H4 (cell line): ENCODE measurements around the gene PREX1. TPM values are rescaled to one million over a fixed set of nuclear protein-coding genes. Genes with fewer than 3 reads are reported as not detected.

Source experiments
- DNase-seq: peaks from one replicate; pipeline ENCODE4 v3.0.0-alpha.2; 2015; ENCODE audit warnings: low spot score
- total RNA-seq: library from RNA; depleted of rRNA; stranded (reverse); fragments of >200 nt; shearing (Covaris generic); gene quantifications from 2 replicates; pipeline ENCODE4 v1.2.3, GENCODE V29; 2014

The PREX1 gene
- total RNA-seq, 1 experiment from 2014 or later: 3.1 TPM

GRCh38 chr20:48719598-48720255, 108.1 kb downstream of the PREX1 start:
- no peak for DNase-seq

- DNase-seq: no peak
Observed at GRCh38 chr20:48718786-48719578, 108.8 kb downstream of the PREX1 start.

GRCh38 chr20:48717680-48718223, 110.0 kb downstream of the PREX1 start:
- no peak for DNase-seq

GRCh38 chr20:48717095-48717672, 110.6 kb downstream of the PREX1 start:
- DNase-seq: no peak

DNA sequence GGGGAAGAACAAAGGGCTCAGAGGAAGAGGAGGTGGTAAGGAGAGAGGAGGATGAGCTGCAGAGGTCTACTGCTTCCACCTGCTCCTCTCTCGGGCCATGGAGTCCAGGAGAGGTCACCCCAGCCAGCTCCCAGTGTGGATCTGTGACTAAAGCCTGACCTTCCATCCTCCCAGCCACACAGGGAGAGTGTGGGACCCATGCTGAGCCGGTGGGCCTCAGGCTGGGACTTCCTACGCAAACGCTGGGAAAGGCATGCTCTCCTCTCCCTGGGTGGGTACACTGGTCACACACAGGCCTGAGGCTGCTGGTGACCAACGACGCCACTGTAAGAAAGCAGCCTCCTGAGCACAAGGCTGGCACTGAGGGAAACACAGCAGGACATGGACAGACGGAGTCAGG, 111.3 kb downstream of the PREX1 start:
- DNase-seq: no peak

DNA sequence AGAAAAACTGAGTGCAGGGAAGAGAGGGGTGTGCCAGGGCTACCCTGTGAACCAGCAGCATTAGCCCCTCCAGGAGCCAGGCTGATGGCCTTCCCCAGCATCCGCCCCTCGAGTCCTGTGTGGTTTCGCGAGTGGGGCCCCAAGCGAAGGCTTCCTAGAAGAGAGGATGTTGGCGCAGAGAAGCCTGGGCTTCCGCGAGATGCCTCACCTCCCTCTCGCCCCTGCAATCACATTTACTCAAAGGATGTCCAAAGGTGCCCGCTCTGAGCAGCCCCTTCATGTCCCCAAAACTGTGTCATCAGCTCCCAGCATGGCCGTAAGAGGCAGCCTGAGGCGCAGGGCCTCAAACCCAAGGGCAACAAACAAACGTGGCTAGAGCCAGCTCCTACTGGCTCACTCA, 111.7 kb downstream of the PREX1 start:
- no peak for DNase-seq

DNA sequence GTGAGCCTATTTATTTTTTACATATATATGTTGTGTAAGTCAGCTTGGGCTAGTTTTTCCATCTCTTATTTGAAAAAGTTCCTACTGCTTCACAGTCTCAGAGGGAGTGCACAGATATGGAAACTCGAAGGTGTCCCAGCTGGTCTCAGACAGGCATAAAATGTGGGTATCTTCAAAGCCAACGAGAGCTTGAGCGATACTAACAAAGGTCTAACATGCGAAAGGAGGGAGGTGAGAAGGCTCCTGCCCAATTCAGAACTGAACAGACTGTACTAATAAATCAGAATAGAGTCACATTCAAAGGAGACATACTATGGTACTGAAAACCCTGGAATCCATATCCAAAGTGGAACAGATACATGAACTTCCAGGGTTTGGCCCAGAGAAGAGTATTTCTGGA, 113.0 kb downstream of the PREX1 start:
- no peak for DNase-seq

DNA sequence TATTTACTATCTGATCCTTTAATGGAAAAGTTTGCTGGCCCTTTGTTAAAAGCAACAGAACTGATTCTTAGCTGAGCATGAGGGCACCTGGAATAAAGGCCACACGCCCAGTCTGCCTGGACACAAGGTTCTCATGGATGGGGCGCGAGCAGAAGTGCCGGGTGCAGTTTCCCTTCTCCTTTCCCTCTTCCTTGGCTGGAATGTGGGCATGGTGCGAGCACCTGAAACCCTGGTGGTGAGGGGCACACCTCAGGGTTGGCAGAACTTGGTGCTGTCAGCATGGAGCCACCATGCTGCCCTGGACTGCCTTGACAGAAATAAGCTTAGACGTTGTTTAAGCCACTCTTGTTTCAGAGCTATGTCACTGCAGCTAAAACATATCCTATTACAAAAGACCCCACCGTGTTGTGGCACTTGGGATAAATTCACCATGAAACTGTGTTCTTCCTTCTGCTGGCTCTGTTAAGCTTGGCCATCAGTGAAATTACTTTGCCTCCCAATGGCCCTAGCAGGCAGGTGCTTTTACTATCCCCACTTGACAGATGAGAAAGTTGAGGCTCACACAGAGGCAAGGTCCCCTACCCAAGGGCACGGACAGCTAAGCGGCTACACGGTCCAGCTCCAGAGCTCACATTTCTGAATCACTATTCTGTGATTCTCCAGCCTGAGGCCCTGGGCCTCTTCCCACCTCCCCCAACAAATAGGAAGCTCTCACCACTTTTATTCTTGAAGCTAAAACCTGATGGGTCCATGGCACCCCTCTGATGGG, 115.9 kb downstream of the PREX1 start:
- no peak for DNase-seq

DNA sequence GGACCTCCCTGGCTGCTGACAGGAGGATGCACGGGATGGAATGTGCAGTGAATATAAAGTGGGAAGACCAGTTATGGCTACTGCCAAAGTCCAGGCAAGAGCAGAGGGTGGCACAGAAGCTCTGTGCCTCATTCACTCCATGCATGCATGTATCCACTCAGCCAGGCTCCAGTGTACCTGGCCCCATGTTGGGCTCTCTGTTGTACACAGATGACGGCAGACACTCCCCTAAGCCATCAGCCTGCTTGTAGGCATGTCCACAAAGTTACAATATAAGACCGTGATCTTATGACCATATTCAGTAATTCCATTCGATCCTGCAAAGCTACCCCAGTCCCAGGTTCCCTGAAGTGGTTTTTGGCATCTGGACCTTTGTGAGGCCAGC, 116.8 kb downstream of the PREX1 start:
- DNase-seq: no peak

DNA sequence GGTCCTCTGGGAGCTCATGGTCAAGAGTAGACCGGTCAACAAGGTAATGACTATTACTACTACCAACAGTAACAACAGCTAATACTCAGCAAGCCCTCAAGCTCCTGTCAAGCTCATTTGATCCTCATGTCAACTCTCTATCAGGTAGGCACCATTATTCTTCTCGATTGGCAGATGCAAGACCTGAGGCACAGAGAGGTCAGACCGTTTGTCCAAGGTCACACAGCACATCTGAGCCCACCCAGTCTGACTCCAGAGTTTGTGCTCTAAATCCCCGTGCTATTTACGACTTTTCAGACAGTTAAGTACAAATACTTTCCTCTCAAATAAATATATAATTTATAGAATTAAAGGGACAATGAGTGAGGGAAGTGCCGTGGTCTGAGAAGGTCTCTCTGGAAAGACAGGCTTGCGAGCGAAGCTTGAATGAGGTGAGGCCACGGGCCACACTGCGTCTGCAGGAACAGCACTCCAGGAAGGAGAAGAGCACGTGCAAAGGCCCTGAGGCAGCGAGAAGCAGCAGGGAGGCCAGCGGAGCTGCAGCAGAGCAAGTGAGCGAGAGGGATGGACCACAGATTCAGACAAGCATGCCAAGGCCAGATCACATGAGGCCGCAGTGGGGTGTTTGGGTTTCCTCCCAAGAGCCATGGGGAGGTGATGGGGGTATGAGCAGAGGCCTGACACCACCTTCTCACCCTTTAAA, 117.3 kb downstream of the PREX1 start:
- no peak for DNase-seq

GRCh38 chr20:48709744-48710143, 118.1 kb downstream of the PREX1 start:
- no peak for DNase-seq

DNA sequence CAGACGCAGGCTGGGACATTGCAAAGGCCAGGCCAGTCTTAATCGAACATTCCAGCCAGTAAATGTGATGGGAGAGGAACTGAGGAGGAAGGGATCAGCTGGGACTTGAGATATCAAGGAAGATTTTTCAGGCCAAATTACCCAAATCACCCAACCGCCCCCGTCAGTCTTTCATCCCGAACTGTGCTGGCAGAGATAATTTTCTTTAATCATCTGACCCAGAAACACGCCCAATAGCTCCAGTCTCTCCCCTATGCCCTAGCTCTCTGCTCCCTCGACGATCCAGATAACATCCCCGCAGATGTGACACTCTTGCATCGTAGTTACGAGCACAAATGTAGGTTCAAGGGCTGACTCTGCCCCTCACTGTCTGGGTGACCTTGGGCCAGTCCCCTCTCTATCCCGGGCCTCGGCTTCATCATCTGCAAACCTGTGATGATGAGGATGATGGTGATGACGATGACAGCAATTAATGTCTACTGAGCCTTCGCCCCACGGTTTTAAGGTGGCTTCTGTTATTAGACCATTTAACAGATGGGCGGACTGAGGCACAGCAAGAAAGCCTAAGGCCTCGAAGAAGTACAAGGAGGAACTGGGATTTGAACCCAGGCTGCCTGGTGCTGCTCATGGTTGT, 118.6 kb downstream of the PREX1 start:
- no peak for DNase-seq

- DNase-seq: no peak
Observed at GRCh38 chr20:48708630-48709029, 119.2 kb downstream of the PREX1 start.

- no peak for DNase-seq
Observed at GRCh38 chr20:48708116-48708515, 119.7 kb downstream of the PREX1 start.

GRCh38 chr20:48706710-48707365, 121.0 kb downstream of the PREX1 start:
- DNase-seq: no peak

GRCh38 chr20:48706116-48706656, 121.6 kb downstream of the PREX1 start:
- DNase-seq: no peak

GRCh38 chr20:48705240-48706115, 122.3 kb downstream of the PREX1 start:
- DNase-seq: no peak

DNA sequence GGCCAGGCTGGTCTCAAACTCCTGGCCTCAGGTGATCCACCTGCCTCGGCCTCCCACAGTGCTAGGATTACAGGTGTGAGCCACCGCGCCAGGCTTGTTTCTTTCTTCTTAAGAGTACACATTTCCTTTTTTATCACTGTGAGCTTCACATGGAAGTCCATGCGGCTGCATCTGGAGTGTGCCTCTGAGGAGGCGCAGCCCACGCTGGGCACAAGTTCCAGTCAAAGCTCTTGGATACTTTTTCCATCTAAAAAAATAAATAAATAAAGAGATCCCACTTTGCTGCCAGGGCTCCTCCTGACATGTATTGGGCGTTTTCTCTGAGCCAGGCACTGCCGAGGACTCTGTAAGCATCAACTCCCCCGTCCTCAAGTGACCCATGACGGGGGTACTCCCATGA, 123.0 kb downstream of the PREX1 start:
- no peak for DNase-seq
